HG03460 (cell line): ENCODE results near the gene TSPEAR.
"Not testable (repeated sequence)": the region's sequence is repeated elsewhere in the genome, so short reads cannot be mapped to it uniquely, and the experiment has no call there.

Experiments used
- ATAC-seq: cut with Tn5 transposase; IDR thresholded peaks from one replicate; pipeline ENCODE4 v1.9.1; 2021; ENCODE audit not compliant: unreplicated experiment

TSPEAR gene

DNA sequence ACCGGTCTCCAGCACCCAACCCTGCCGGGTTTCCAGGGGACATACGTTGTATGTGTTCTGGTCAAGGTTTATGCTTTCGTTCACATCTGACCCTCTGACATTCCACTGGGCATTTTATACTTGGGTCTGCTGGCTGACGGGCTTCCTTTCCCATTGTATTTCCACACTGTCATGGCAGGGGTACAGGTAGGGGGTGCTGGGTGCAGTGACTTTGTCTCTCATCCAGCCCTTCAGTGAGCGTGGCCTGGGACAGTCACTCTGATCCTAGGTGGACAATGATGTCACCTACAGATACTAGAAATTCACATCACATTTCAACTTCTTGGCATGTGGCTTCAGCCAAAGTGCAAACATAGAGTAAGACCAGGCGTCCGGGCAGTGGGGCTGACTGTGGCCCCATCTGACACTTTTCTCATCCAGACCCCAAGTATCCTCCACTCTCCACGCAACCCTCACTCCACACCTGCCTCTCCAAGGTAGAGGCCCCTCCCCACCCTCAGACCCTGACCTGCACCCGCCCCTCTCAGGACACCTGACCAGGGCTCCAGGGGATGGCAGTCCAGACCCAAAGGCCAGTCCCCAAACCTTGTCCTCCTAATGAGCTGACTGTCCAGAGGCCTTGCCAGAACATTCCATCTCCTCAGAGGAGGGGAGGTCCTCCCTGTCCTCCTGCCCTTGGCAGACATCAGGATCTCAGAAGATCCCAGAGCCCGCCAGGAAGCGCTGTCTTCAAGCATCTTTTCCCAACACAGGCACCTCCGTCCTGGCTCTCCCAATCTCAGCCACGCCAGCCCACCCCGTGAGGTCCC is 75.0 kb downstream of the TSPEAR start:
- ATAC-seq, result no peak

DNA sequence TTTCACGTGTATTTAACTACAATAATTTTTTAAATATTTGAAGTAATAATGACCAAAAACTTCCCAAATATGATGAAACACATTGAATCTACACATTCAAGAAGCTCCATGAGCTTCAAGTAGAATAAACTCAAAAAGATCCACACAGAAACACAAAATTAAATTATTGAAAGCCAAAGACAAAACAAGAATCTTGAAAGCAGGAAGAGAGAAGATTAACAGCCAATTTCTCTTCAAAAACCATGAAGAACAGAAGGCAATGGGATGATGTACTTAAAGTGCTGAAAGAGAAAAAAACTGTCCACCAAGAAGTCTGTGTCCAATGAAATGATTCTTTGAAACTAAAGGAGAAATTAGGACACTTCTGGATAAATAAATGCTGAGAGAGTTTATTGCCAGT is 79.3 kb downstream of the TSPEAR start:
- ATAC-seq, result no peak

GRCh38 chr21:44630440-44630839 is 80.9 kb downstream of the TSPEAR start:
- no peak for ATAC-seq

DNA sequence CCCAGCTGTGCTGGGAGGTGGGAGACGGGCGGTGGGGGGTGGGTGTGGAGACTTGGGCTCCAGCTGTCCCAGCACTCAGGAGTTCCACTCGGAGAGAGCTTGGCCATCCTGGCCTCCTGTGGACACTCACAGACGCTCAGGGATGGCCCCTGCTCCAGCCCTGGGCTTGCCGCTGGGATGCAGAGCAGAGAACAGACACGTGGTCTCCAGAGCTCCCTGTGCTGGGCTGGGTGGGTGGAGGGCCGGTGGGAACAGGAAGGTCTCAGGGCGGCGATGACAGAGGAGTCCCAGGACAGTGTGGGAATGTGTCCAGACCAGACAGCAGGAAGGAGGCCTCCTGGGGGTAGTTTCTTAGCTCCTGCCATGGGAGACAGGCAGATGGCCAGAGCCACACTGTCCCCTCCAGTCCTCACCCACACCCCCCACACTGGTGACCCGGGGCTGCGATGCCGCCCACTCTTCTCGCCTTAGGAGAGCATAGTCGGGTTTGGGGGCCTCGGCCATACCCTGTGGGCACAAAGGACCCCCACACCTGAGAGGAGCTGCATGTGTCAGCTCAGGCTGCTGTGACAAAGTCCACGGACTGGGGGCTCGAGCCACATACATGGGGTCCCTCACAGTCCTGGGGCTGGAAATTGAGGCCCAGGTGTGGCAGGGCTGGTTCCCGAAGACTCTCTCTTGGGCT is 82.5 kb downstream of the TSPEAR start:
- no peak for ATAC-seq

GRCh38 chr21:44627831-44628233 is 83.5 kb downstream of the TSPEAR start:
- ATAC-seq, result not testable (repeated sequence)

DNA sequence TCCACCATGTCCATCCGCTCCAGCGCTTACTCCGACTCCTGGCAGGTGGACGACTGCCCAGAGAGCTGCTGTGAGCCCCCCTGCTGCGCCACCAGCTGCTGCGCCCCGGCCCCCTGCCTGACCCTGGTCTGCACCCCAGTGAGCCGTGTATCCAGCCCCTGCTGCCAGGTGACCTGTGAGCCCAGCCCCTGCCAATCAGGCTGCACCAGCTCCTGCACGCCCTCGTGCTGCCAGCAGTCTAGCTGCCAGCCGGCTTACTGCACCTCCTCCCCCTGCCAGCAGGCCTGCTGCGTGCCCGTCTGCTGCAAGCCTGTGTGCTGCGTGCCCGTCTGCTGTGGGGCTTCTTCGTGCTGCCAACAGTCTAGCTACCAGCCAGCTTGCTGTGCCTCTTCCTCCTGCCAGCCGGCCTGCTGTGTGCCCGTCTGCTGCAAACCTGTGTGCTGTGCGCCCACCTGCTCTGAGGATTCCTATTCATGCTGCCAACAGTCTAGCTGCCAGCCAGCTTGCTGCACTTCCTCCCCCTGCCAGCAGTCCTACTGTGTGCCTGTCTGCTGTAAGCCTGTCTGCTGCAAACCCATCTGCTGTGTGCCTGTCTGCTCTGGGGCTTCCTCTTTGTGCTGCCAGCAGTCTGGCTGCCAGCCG is 84.1 kb downstream of the TSPEAR start:
- ATAC-seq, result not testable (repeated sequence)

GRCh38 chr21:44626673-44627143 is 84.7 kb downstream of the TSPEAR start, which contains the start of gene KRTAP10-9:
TSS of gene KRTAP10-9 (plus strand) at chr21:44627093. CDS start at chr21:44627172, 79 bp downstream.
- ATAC-seq, result no peak

- no peak for ATAC-seq
These were observed 85.1 kb downstream of the TSPEAR start for GRCh38 chr21:44626262-44626661.

- ATAC-seq, result no peak
These were observed 85.6 kb downstream of the TSPEAR start for GRCh38 chr21:44625756-44626155.

DNA sequence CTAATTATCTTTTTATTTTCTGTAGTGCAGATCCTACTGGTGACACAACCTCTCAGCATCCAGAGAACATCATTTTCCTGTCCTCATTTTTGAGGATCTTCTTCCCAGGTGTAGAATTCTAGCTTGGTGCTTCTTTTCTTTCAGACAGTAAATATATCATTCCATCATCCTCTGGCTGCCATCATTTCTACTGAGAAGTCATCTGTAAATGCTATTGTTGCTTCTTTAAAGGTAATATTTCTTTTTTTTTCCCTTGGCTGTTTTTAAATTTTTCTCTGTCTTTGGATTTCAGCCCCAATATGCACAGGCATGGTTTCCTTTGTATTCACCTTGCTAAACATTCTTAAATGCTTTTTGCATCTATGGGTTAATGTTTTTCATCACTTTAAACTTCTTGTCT is 87.8 kb downstream of the TSPEAR start:
- ATAC-seq, result no peak

DNA sequence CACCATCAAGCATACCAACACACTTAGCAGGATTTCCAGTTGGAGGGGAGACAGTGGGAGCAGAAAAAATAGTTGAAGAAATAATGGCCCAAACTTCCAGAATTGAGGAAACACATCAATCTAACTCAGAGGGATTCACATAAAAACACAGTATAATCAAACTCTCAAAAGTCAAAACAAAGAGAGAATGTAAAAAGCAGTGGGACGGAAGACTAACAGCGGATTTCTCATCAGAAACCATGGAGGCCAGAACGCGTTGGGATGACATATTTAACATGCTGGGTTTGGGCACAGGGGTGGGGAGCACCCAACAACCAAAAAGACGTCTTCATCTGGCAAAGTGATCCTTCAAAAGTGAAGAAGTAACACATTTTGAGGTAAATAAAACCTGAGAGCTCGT is 91.5 kb downstream of the TSPEAR start:
- ATAC-seq, result no peak

DNA sequence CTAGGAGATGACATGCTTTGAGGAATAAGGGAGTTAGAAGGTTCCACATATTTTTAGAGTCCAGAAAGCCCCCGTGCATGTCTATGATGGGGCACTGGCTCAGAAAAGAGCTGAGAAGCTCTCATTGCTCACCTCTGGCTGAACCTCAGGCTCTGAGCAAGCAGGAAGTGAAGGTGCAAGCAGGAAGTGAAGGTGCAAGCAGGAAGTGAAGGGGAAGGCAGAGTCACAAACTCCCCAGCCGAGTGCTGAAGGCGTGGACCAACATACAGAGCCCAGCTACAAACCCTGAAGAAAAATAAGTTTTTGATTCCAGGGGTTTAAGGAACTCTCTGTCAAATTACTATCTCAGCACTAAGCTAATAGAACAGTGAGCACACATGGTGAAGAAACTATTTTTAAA is 92.5 kb downstream of the TSPEAR start:
- ATAC-seq, result no peak

- ATAC-seq, result no peak
These were observed 92.9 kb downstream of the TSPEAR start for GRCh38 chr21:44618504-44618903.

GRCh38 chr21:44617071-44617501 is 94.3 kb downstream of the TSPEAR start:
- ATAC-seq, result no peak

- no peak for ATAC-seq
These were observed 94.8 kb downstream of the TSPEAR start for GRCh38 chr21:44616591-44616926.

- ATAC-seq, result no peak
These were observed 95.3 kb downstream of the TSPEAR start for GRCh38 chr21:44615911-44616590.

DNA sequence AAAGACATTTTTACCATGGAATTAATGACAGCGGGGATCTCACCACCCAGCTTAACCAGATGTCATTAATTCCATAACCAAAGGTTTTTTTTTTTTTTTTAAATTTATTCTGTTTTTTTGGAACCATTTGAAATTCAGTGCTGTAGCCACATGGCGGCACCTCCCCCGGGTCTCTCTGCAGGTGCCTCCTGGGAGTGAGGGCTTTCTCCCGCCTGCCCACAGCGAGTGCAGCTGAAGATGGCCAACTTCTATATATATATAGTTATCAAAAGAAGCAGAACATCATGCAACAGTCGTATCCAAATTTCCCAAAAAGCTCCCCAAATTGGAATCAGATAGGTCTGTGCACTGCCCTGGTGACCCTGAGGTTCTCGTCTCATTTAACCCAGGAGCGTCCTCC is 95.9 kb downstream of the TSPEAR start:
- ATAC-seq, result no peak

DNA sequence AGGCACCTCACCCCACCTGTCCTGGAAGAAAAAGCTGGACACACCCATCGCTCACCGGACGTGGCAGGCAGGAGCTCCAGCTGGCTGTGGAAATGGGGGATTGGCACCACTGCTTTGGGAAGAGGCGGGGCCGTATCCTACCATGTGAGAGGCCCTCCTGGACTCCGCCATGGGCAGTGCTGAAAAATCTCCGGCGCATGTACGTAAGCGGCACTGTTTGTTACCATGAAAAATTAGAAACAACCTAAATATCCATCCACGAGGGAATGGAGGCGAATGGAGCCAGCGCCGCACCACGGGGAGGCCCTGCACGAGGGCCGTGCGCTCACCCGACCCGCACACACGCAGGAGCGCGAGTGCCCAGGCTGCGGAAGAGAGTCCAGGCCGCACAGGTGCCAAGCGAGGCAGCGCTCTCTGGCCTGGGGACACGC is 96.4 kb downstream of the TSPEAR start:
- no peak for ATAC-seq

DNA sequence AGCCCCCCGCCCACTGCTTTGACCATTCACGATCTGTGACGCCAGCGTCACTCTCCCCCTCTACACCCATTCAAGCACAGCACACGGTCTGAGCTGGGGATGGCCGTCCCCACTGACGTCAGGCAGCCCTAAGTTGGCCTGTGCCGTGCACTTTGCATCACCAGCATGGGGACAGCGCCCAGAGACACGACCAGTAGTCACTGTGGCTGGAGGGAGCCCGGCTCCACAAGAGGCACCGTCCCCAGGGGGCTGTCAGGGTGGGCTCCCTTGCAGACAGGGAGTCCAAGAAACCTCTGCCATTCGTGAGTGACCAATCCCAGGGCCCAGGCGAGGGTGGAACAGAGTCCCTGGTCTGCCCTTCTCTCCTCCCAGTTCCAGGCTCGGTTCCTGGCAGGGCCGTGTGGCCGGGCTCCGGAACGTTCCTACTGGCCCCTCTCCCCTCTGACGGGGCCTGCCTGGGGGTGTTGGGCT is 97.2 kb downstream of the TSPEAR start:
- ATAC-seq, result no peak

DNA sequence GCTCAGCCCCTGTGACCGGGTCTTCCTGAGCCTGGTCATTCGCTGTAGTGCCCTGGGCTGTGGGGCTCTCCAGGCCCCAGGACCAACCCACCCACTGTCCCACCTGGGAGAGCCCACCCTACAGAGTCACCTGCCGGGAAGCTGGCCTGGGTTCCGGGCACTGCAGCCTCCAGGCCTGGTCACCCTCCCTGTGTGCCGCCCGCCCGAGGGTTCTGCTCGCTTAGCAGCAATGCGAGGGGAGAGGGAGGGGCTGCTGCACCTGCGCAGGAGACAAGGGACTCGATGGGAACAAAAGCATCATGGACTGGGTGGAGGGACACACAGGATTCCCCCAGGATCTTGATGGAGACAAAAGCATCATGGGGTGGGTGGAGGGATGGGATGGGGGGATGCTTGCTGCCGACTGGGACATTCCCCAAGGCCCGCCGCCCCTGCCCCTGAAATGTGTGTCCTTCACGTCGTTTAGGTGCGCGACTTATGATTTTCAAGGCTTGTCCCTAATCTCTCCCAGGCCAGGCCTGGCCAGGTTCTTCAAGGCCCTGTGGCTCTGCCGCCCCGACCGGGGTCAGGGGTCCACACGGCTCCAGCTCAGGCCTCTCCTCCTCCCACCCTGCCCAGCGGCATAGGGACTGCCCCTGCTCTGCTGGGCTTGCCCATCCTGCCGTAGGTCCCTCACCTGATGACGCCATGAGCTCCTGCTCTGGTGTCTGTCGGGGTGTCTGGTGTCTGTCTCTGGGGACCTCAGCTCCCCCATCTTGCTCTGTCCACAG is 97.8 kb downstream of the TSPEAR start:
- ATAC-seq, result no peak
